ENCODE data around the gene MSANTD2.
A peak's percentile ranks its signal among the peaks of the same experiment; 100 is the strongest.

The MSANTD2 gene

DNA sequence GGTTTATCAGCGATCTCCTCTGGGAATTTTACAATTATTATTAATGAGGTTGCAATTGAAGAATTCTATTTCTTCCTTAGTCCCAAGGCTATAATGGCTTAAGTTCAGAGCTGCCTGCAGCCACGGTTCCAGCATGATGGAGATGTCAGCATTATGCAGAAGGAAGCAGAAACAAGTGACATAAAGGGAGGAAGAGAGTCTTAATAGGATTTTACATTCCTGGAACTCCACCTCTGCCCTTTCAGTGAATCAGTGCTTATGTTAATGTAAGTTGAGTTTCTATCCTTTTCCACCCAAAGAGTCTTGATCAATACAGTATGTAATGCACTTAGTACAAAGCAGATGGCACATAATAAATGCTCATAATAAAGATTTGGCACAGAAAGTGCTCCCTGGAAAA is 72.1 kb downstream of the MSANTD2 start:
- DNase-seq, result no peak

DNA sequence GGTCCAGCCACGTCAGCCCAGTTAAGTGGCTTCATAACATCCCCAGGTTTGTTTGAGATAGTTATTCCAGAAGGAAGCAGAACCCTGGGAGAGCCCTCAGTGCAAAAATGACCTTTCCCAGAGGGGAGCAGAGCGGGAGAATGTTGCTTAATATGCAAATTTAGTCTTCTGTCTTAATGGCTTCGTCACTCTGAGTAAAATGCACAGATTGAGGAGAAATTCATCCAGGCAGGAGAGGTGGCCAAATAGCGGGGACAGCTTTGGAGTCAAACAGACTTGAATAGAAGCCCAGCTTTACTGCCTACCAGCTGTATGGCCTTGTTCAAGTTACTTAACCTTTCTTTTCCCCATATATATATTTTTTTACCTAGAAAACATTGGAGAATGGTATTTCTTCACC is 72.7 kb downstream of the MSANTD2 start:
- no peak for DNase-seq

DNA sequence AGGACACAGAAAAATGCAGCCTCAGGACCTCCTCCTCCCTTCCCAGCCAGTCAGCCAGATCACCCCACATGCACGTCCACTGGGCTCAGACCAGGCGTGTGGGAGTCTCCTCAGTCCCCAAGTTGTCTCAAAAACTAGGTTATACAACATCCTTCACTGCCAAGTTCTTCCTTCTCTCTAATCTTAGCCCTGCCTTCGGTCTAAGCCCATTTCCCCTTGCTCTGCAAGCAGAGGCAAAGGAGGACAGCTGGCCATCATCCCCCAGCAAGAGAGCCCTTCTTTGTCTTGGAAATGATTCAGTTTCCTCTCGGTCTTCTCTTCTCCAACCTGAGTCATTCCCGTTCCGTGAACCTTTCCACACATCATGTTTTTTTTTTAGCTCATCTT is 74.5 kb downstream of the MSANTD2 start:
- DNase-seq, result no peak

DNA sequence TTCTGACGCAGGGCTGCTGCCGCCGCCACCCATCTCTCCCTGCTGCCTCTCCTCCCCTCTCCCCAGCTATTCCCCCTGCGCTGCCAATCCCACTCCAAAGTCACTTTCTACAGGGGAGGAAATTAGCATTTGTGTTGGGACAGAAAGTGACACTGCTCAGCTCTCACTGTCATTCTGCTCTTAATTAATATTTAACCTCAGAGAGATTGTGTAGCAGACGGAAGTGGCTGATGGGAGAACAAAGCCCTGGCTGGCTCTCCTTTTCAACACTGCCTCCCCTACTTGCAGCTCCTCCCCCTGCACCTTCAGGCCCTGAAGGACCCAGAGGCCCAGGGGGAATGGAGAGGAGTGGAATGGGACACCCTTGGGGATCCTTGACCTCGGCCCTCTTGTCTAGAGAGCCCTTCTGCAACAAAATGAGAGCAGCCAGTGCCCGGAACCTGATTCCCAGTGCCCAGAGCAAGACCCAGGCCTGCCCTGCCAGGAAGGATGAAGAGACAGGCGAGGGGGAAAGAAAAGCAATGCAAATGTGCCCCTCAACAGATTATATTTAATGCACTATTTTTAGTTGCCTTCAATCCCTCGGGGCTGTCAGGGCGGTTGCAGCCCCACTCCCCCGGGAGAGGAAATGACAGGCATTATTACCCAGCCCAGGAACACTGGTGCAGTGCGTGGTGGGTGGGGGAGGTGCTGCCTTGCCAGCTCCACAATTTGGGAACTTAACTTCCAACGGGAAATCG is 75.1 kb downstream of the MSANTD2 start:
- DNase-seq, result no peak

DNA sequence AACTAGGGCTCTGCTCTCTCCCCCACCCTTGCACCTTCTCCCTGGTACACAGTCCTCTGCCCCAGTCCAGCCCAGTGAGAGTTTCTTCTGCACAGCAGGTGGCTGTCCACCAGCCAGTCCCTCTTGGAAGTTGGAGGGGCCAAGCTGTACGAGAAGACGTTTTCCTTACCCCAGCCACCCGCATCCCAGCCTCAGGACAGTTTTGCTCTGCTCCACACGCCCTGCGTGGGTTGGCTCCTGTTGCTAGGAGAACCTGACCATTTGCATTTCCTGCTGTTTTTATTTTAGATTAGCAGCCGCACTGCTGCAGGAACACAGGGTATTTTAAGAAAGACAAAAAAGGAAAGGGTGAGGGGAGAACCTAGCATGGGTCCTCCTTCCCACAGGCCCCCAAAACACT is 78.0 kb downstream of the MSANTD2 start:
- no peak for DNase-seq

DNA sequence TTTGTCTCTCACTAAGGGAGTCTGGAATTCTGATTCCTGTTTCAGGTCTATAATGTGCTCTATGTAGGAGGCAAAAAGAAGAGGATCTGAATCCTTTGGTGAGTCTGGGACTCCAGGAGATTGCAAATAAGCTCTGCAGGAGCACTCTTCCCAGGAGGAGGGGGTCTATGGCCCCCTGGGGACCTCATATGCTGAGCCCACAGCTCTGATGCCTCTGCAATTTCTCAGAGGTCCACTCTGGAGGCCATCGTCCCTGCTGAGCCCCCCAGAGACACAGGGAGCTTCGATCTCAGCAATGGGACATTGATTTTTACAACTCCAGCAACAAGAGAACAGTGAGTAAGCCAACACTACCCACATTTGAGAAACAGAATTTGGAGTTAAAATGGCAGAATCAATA is 80.7 kb downstream of the MSANTD2 start:
- DNase-seq, result no peak

DNA sequence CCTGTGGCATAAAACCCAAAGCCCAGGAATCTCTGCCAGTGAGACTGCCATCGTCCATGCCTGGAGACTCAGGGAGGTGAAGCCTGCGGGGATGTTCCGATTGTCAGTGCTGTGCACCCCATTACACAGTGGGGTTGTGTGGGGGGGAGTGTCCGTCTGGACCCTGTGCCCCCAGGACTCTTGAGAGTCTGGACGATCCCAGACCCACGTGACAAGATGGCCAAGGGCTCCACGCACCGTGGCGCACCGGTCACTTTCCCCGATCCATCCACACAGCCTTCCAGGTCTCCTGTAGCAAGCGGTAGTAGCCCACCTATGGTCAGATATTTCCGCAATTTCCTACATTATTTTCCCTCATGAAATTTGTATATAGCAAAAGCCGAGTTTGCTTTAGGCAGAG is 81.4 kb downstream of the MSANTD2 start:
- DNase-seq, result no peak

DNA sequence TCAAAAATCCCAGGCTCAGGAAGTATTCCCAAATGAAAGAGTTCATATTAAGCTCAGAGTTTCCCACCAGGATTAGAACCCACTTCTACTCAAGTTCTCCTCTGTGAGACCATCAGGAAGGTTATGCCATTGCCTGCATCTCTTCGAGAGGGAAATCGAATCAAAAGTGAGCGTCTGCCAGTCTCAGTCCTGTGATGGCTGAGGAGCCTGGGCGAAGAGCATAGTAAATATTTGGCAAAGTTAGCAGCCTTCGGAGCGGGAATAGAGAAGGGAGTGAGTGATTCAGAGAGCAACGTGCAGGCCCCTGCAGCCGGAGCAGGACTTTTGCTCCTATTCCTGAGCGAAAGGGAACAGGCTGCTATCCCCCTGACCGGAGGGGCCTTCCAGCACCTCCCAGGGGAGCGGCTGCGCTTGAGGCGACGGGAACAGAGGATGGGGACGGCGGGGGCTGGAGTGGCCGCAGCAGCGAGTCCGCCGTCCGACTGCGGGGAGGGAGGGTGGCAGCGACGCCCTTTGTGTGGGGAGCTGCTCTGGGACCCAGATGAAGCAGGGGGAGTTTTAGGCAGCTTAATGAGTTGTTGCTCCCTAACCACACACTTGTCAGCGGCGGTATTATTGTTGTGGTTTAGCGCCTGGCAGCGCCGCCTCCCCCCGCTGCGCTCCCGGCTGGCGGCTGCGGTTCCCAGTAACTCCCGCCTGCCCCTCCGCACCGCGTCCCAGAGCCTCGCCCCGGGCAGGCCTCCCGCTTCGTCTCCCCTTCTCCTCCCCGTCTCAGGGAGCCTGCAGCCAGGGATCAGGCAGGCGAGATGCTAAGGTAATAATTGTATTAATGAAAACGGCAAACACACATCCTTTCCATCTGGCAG is 82.2 kb downstream of the MSANTD2 start:
- peak; percentile 26 for DNase-seq

DNA sequence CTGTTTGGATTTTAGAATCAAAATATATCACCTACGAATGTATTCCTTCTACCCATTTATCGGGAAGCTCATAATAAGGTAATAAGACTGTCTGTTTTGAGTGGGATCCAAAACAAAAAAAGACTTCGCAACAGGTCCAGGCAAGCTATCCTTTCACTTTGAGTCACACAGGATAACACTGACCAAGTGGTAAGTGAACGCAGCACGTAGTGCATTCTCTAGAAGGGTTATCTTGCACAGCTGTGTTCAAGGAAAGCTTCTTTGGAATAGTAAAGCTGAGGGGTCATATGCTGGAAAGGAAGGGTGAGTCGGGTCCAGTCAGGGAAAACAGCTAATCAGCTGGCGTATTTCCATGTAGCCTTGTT is 82.8 kb downstream of the MSANTD2 start:
- DNase-seq, result no peak

DNA sequence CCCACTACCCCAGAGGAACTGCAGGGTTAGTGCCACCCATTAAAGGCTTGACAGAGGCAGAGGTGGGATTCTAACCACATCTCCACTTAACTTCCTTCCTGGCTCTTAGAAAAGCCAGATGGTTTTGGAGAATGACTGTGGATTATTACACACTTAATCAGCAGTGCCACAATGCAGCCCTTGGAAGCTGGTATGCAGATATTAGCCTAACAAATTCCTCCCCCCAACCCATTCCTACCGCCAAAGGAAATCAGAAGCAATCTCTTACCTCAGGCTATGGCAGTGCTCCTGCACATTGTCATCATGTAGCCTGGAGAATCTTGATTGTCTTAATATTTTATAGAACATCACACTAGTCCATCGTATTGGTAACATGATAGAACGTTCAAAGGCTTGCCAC is 83.6 kb downstream of the MSANTD2 start:
- DNase-seq, result no peak

Data from NCI-H146 (cell line).